HL-60 (cell line): ENCODE measurements around the gene TMPRSS4.
A peak's percentile ranks its signal among the peaks of the same experiment; 100 is the strongest.

Experiments
- DNase-seq, 2 experiments: peaks; one replicate each; pipeline ENCODE4 v3.0.0-alpha.2; 2010 to 2020; ENCODE audit warnings: low read depth in 1 of 2, low spot score in 1 of 2
- H3K27ac ChIP-seq: fragments of 250-450 bp; sonication (Bioruptor Pico); replicated peaks from 2 replicates; pipeline ENCODE4 v1.5.1; 2020; ENCODE audit warnings: mild to moderate bottlenecking, moderate library complexity
- H3K27me3 ChIP-seq: fragments of 250-450 bp; sonication (Bioruptor Pico); 2 replicates; pipeline ENCODE4 v1.5.1; 2021; ENCODE audit warnings: mild to moderate bottlenecking, moderate library complexity; ENCODE audit not compliant: insufficient read depth, poor library complexity, severe bottlenecking
- H3K4me3 ChIP-seq: replicated peaks from 2 replicates; pipeline ENCODE4 v1.5.1; 2011; ENCODE audit warnings: mild to moderate bottlenecking, control low read depth, low read length; ENCODE audit not compliant: insufficient read depth
- GABPA ChIP-seq: IDR thresholded peaks from 2 replicates; pipeline ENCODE4 v1.6.1; 2012; ENCODE audit warnings: low read depth
- POLR2AphosphoS5 ChIP-seq: IDR thresholded peaks from 2 replicates; pipeline ENCODE4 v1.6.1; 2012; ENCODE audit warnings: low read depth
- REST ChIP-seq: IDR thresholded peaks from 2 replicates; pipeline ENCODE4 v1.6.1; 2012; ENCODE audit warnings: low read depth; ENCODE audit not compliant: insufficient replicate concordance
- SPI1 ChIP-seq: IDR thresholded peaks from 2 replicates; pipeline ENCODE4 v1.6.1; 2012; ENCODE audit warnings: low read depth, mild to moderate bottlenecking, borderline replicate concordance
- long read RNA-seq: library from polyadenylated mRNA; unstranded; transcript quantifications from one replicate; pipeline ENCODE4 v2.0.0, GENCODE V29; 2020
- TF ChIP-seq, protein P1 (sequence below): IDR thresholded peaks from one replicate; pipeline ENCODE4 v1.5.1; 2011; ENCODE audit warnings: low read length, control low read depth, inconsistent platforms; ENCODE audit not compliant: insufficient read depth

The TMPRSS4 gene
- long read RNA-seq: 0 reads

DNA sequence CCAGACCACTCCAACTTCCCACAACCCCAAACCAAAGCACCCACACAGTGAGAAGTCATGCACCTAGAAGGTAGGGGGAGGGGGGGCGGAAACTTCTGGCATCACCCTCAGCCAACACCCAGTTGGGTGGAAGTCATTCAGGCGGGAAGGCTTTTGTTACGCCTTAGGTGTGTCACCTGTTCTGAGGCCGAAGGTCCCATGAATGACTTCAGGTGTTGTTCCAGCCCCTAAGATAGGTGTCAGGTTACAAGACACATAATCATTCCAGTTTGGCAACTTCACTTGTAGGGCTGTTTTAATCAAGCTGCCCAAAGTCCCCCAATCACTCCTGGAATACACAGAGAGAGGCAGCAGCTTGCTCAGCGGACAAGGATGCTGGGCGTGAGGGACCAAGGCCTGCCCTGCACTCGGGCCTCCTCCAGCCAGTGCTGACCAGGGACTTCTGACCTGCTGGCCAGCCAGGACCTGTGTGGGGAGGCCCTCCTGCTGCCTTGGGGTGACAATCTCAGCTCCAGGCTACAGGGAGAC is at the start of gene TMPRSS4:
Gene TMPRSS4, plus strand, starts transcription at position 325 of the 528 bp plus-strand sequence. CDS start 225 bp downstream, outside the sequence.
- TF ChIP-seq SPI1: no peak
- TF ChIP-seq, protein P1, sequence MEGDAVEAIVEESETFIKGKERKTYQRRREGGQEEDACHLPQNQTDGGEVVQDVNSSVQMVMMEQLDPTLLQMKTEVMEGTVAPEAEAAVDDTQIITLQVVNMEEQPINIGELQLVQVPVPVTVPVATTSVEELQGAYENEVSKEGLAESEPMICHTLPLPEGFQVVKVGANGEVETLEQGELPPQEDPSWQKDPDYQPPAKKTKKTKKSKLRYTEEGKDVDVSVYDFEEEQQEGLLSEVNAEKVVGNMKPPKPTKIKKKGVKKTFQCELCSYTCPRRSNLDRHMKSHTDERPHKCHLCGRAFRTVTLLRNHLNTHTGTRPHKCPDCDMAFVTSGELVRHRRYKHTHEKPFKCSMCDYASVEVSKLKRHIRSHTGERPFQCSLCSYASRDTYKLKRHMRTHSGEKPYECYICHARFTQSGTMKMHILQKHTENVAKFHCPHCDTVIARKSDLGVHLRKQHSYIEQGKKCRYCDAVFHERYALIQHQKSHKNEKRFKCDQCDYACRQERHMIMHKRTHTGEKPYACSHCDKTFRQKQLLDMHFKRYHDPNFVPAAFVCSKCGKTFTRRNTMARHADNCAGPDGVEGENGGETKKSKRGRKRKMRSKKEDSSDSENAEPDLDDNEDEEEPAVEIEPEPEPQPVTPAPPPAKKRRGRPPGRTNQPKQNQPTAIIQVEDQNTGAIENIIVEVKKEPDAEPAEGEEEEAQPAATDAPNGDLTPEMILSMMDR: no peak
- TF ChIP-seq GABPA: no peak
- no peak for TF ChIP-seq POLR2AphosphoS5
- TF ChIP-seq REST: no peak
- no peak within 1 kb of the TSS for H3K4me3 ChIP-seq
- no peaks in the 10 kb centered on the region for H3K27me3 ChIP-seq
- H3K27ac ChIP-seq: no peak within 1 kb of the TSS
- no peak for DNase-seq

DNA sequence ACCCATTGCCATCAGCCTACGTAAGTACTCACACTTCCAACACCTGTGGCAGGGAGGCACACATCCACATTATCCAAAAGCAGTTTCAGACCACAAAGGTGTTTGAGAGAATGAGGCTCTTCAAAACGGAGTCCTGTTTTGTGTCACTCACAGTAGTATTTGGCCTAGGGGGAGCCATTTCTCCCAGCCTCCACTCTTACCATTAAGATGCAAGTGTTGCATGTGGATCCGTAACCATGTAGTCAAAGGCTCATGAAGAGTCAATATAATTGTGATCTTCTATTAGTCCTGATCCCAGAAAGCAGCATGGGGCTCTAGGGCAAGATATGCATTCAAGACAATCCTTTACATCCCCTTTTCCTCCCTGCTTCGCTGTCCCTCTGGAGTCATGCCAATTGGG is 49.2 kb upstream of the TMPRSS4 start:
- no peak overlapping the region for H3K27ac ChIP-seq
- TF ChIP-seq POLR2AphosphoS5 (no peak), REST (no peak), SPI1 (no peak), GABPA (no peak)
- TF ChIP-seq, protein P1: no peak
- H3K4me3 ChIP-seq: no peak overlapping the region
- DNase-seq: no peak
- no peaks in the 10 kb centered on the region for H3K27me3 ChIP-seq

DNA sequence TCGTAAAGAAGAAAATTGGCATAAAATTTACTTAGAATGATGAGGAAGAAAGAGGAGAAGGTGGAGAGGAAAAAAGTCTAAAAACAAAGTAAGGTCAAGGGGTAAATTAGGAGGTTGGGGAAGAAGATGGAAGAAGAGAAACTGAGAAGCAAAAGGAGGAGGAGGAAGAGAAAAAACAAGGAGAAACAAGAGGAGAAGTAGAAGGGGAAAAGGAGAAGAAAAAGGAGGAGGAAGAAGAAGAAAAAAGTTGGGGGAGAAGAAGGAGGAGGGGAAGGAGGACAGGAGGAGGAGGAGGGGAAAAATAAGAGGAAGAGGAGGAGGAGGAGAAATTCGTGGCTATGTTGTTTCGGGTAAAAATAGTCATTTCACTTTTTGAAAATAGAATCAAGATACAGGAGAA is 48.3 kb upstream of the TMPRSS4 start:
- no peak overlapping the region for H3K27ac ChIP-seq
- H3K4me3 ChIP-seq: no peak overlapping the region
- no peak for DNase-seq
- TF ChIP-seq SPI1 (peak; percentile 14; the same call in 1 of the 2 replicates), POLR2AphosphoS5 (no peak), GABPA (no peak)
- H3K27me3 ChIP-seq: no peaks in the 10 kb centered on the region

DNA sequence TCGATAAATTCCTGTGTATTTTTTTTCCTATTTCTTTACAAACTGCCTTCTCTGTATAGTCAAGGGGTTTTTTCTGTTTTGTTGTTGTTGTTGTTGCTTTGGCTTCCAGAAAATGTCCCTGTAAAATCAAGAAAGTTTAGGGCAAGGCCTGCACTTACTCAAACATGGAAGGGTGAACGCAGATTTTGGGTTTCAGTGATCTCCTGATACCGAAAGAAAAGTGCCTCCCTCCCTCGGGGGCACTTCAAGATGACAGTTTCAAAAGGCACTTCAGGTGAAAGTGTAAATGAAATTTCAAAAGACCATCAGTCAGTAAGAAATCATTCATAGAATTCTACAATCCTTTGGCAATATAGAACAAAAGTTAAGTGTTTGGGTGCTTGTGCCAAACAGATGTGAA is 43.4 kb upstream of the TMPRSS4 start:
- DNase-seq: no peak
- no peak overlapping the region for H3K27ac ChIP-seq
- H3K27me3 ChIP-seq: no peaks in the 10 kb centered on the region
- TF ChIP-seq REST: no peak
- no peak for TF ChIP-seq SPI1
- TF ChIP-seq, protein P1: no peak
- no peak for TF ChIP-seq GABPA
- no peak for TF ChIP-seq POLR2AphosphoS5
- no peak overlapping the region for H3K4me3 ChIP-seq
